Activated CD4-positive, CD25-positive, alpha-beta regulatory T cell treated with anti-CD3 and anti-CD28 coated beads, Interleukin-2, amount 50 U/mL, for 72 hours (primary cell): ENCODE data around the gene DRD2.
"Not testable (repeated sequence)": the region's sequence is repeated elsewhere in the genome, so short reads cannot be mapped to it uniquely, and the experiment has no call there.

ENCODE experiments used
- DNase-seq: peaks from one replicate; pipeline ENCODE4 v3.0.0; 2021

DRD2 gene

DNA sequence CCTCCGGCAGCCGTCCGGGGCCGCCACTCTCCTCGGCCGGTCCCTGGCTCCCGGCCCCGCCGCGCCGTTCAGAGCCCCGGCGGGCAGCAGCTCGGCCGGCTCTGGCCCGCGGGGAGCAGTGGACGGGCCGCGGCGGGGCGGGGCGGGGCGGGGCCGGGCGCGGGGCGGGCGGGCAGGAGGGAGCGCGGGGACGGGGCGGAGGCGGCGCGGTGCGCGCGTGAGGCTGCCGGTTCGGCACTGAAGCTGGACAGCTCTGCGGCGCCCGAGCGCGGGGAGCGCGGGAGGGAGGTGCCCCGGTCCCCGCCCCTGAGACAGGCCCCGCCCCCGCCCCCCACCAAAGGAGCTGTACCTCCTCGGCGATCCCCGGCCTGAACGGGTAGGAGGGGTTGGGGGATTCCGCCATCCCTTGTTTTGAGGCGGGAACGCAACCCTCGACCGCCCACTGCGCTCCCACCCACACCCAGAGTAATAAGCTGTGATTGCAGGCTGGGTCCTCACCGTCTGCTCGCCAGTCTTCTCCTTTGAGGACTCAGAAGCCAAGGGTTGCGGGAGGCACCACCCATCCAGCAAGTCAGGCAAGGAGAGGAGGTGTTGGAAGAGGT is at the start of gene DRD2:
Gene DRD2, minus strand, starts transcription at position 239 of the 602 bp plus-strand sequence. CDS start 50,747 bp downstream, outside the sequence.
- DNase-seq: no peak

DNA sequence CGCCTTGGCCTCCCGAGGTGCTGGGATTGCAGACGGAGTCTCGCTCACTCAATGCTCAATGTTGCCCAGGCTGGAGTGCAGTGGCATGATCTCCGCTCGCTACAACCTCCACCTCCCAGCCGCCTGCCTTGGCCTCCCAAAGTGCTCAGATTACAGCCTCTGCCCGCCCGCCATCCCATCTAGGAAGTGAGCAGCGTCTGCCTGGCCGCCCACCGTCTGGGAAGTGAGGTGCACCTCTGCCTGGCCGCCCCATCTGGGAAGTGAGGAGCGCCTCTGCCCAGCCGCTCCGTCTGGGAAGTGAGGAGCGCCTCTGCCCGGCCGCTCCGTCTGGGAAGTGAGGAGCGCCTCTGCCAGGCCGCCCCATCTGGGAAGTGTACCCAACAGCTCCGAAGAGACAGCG is 48.7 kb upstream of the DRD2 start:
- DNase-seq: not testable (repeated sequence)

DNA sequence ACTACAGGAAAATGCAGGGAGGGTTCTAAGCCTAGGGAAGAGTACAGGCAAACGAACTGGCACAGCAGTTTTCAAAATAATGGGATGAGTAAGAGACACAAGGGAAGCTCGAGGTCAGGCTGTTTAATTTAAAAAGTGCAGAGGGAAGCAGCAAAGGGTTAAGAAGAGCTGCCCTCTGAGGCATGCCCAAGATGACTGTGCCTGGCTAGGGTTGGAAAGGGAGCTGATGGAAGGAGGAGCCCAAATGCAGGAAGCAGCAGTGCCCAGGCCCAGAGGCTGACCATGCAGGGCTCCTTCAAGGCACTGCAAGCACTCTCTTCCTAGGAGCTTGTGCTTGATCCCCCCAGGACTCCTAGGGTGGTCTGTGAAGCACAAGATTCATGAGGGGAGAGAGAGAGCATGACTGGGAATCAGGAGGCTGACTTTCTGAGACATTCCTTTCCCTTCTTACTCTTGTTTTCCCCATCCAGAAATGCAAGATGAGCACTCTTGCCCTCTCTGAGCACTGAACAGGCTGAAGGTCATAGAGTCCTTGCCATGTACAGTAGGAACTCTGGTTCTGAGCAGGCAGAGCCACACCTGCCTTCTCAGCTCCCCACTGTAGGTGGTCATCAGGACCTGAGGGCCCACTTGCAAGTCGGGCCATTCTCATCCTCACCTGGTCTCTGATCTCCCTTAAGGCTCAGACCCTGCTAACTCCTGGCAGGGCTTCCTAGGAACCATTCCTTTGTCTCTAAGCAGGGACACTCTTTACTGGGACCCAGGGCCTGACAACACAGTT is 46.7 kb upstream of the DRD2 start:
- no peak for DNase-seq

DNA sequence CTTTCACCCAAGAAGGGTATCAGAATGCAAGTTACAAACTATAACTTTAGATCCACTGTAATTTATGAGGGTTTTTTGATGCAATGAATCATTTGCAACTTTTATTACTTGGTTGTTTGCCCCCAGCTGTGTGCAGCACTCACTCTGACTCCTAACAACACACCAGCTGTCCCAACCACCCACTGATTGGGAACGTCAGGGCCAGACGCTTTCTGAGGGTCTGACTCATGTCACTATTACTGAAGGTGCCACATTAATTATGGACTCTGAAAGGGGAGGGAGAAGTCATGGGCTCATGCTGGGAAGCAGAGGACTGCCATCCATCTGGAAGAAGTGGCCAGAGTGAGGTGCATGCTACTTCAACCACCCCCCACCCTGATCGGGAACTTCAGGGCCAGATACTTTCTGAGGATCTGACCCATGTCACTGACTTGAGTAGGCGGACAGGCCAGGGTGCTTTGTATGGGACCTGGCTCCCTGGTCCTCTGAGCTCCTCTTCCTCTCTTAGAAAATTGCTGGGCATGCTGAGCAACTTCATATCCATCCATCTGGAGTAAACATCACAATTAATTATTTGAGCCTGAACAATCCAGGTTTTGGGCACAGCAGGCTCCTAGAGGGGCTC is 44.9 kb upstream of the DRD2 start:
- DNase-seq: no peak

DNA sequence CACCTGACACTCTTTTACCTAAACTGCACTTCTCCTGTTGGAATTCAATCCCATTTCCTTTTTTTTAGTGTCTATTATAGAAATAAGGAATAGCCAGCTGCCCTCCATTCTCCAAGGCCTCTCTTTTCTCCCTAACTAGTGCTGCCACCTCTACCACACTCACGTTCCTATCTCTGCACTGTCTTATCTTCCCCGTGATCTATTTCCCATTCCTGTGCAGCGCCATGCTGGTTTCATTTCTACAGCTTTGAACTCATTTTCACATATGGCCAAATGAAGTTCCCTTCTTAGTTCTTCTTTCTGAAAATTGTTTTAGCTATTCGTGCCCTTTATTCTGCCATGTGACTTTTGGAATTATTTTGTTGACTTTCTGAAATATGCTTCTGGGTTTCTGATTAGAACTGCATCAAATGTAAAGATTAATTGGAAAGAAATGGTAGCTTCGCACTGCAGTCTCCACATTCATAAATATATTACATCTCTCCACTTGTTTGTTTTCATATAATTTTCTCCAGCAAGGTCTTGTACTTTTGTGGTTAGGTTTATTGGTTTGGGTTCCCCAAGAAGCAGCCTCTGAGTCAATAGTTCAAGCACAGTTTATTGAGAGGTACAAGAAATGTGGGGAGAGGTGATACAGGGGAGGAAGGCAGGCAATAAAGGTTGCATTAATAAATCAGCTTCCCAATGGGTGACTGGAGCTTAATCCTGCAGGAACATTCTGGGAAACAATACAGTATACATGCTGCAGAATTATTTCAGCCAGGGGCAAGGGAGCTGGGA is 43.7 kb upstream of the DRD2 start:
- no peak for DNase-seq

DNA sequence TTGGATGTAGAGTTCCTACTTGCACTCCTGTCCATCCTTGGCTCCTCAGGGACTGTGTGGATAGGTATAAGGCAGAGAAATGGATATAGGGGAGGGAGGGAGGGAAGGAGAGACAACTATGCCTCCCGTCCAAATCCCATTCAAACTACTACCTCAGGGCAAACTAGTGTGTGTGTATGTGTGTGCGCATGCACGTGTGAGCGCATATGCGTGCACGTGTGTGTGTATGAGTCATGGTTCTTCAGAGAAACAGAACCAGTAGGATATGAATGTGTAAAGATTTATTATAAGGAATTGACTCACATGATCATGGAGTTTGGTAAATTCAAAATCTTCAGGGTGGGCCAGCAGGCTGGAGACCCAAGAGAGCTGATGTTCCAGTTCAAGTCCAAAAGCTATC is 42.2 kb upstream of the DRD2 start:
- no peak for DNase-seq

DNA sequence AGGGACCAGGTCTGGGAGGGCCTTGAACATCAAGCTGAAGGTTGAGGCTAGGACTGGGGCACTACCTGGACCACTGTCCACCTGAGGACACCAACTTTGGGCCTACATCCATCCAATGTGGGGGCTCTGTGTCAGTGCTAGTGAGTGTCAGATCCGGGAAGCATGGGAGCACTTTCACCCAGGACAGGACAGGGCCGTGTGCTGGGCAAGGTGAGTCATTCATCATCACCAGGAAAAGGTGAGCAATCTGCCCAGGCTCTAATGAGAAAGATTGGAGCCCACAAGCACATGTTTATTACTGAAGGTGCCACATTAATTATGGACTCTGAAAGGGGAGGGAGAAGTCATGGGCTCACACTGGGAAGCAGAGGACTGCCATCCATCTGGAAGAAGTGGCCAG is 39.7 kb upstream of the DRD2 start:
- no peak for DNase-seq

DNA sequence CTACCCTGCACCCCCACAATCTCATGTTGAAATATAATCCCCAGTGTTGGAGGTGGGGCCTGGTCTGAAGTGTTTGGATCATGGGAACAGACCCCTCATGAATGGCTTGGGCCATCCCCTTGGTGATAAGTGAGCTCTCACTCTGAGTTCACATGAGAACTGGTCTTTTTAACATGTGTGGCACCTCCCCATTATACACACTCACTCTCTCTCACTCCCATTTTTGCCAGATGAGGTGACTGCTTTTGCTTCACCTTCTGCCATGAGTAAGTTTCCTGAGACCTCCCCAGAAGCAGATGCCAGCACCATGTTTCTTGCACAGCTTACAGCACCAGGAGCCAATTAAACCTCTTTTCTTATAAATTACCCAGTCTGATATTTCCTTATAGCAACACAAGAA is 32.1 kb upstream of the DRD2 start:
- no peak for DNase-seq

DNA sequence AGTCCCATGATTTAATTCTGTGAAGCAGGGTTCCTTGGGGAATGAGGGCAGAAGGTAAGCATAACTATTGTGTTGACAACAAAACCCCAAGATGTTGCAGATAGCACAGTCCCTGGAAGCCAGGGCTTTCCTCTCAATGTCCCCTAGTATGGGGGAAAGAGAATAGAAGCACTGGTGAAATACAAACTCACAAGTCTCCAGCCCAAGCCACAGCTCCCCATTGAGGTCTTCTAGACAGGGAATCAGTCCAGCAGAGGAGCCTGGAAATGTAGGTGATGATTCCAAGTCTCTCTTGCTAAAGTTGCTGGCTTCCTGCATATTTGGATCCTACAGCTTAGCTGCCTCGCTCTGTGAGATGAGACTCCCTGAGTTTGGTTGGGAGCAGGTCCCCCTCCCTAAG is 31.7 kb upstream of the DRD2 start:
- DNase-seq: no peak

DNA sequence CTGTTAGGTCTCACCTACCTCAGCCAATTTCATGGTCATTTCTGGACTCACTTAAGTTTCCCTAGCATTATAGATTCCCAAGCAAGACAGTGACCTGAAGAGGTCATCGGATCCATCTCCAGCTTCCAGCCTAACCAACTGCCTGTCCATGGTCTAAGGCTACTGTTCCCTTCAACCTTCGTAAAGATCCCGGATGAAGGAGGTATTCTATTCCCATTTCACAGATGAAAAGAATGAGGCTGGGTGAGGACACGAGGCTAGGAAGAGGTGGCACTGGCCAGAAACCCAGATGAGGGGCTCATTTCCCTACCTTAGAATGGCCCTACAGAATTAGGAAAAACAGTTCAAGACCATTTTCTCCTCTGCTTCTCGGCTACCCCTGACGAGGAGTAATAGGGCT is 31.3 kb upstream of the DRD2 start:
- DNase-seq: no peak

DNA sequence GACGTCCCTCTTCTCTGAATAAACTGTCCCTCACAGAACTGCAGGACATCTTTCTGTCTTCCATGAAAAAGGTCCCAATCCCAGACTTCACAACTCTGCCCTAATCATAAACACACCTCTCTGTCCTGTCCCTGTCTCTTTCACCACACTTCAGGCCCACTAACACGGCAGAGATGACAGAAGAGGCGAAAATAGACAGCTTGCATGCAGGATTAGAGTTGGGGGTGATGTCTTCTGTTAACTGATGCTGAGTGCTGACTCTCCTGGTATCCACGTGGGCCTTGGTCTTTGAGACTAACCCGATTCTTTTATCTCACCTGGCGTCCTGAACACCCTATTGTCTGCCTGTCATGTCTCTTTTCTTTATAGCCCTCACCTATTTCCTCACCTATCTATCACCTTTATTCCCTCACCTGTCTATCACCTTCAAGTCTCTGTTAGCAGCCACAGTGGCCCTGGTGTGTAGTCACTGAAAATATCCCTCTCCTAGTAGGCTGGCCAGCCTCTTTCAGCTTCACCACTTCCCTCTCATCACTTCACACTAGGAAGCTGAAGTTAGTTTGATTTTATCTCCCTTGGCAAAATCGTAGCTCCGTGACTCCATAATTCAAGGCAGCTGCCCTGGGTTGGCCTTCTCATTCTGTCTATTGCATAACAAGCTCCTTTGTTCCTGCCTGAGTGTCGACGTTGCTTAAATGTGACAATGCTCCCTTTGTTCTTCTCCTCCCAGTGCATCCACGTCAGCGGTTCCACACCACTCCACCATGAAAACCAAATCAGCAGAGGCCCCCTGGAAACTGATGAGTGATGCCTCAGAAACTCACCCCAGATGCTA is 30.6 kb upstream of the DRD2 start:
- DNase-seq: no peak

DNA sequence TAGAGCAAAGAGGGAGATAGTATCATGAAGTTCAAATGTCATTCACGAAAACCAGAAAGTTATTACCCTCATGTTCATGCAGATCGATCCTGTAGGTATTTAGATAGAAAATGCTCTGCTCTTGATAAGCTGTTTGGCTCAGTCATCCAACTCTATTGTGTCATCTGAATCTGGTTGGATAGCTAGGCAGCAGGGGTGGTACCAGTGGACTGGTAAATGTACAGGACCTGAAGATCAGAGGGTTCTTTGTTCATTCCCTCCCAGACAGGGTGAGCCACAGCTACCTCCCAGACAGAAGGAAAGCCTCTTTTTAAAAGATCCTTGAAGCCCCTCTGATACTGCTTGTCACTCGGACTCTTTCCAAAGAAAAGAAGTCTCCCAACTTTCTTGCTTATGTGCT is 29.8 kb upstream of the DRD2 start:
- no peak for DNase-seq

DNA sequence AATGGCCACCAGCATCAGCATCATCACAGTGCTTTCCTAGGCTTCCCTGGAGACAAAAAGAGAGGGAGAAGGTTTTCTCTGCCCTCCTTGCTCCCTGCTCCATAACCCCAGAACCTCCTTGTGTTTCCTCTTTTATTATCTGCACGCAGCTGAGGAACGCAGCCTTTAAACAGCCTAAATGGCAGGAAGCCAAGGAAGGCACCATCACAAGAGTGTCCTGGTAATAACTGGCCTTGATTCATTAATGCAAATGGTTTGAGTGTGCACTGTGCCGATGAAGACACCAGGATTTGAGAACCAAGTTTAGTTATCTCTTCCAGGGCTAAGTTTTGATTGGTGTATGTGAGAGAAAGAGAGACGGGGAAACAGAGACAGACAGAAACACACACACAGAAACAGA is 29.4 kb upstream of the DRD2 start:
- DNase-seq: no peak

DNA sequence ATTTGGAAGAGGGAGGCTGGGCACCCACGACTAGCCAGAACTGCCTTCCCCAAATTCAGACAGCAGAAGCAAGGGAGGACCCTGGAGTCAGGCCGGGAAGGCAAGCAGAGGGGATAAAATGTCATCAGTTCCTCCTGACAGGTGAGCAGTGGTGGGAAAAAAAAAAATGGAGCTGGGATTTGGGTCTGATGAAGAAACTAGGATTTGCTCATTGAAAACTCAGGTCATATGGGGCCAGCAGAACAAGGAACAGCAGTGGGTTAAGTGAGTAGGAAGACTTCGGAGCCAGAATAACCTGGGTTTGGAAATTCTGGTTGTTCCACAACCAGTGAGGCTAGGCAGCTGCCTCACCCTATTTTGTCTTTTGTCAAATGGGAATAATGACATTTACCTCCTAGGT is 28.9 kb upstream of the DRD2 start:
- DNase-seq: no peak

DNA sequence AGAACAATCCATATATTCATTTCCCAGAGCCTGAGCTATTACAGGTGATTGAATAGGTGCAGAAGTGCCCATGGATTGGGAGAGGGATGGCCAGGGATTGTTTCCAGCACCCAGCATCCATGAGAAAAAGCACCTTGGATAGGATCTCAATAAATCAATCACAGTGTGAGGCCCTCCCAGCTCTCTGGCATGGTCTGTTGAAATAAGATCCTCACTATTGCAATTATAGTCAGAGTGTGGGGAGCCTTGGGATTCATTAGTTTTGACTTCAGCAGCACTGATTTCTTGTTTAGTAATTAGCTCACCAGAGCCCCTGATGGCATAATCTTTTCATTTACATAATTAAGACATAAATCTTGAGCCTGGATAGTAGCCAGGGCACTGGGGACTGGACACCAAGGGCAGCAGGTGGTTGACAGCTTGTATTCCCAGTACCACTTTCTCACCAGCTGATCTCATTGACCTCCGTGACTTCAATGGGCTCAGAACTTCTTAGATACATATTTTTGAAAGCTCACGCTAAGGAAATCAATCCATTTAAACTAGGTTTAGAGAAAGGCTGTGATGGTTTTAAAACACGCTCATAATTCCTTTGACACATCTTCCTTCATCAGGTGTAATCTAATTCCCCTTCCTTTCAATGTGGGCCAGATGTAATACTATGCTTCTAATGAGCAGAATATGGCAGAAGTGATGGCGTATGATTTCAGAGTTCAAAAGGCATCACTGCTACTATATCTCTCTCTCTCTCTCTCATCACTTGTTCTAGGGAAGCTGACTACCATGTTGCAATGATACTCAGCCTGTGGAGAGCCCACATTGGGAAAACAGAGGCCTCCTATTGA is 22.1 kb upstream of the DRD2 start:
- no peak for DNase-seq

DNA sequence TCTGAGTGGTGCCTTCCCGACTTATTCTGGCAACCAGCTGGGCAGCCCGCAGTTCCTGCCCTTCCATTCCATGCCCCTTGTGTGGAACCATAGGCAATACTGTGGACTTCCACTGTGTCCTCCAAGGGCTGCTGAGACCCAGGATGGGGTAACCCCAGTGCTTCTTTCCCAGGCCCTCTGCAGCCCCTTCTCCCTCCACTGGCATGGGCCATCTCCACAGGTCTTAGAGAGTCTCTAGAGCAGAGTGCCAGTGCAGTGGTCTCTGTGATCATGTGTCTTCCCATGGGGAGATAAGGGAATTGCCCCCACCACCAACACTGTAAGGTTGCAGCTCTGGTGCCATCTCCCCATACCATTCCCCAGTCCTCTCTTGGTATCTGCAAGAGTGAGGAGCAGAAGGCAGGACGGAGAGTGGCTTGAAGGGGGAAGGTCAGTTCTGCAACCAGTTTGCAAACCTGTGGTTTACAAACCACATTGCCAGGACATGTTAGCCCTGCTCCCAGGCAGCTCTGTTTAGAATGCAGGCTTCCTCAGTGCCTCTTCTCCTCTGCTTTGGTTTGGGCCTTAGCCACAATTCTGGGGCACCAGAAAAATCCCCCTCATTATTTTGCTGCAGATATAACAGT is 20.9 kb upstream of the DRD2 start:
- no peak for DNase-seq

DNA sequence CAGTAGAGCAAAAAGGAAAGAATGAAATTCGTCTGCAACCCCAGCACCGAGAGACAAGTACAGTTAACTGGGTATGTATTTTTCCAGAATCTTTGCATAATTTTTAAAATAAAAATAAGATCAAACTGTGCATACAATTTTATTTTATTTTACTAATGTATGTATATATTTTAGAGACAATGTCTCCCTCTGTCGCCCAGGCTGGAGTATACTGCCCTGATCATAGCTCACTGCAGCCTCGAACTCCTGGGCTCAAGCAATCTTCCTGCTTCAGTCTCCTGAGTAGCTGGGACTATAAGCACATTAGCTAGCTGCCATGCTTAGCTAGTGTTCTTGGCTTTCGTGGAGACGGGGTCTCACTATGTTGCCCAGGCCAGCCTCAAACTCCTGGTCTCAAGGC is 18.8 kb upstream of the DRD2 start:
- DNase-seq: no peak

DNA sequence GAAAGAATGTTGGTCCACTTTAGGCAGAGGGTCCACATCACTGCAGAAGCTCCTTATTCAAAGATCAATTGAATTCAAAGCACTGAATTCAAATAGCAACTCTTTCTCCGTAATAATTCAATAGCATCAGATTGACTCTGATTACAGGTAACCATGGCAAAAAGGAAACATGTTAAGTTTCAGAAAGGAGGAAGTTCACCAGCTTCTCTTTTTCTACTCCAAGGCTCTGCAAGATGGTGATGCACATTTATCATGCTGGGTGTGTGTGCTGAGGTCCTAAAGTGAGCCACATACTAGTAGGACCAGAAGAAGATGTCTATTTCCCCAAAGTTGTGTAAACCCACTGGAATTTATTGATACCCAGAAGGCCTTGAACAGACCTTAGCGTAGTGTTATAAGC is 18.0 kb upstream of the DRD2 start:
- DNase-seq: no peak

DNA sequence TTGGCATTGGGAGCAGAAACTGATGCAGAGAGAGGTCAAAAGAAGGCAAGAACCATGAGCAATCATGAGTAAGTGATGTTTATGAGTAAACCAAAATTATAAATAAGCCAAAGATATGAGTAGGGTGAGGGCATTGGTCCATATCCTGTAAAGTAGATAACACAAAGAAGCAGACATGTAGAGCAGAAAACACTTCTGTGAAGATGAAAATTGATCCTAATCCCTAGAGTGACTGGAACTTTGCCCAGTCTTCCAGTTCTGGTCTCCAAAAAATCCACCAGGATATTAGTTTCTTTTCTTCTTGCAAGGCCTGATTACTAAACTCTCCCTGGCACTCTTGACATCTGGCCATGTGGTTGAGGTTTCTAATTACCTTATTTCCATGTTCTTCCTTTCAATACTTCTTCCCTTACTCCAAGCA is 13.7 kb upstream of the DRD2 start:
- no peak for DNase-seq

DNA sequence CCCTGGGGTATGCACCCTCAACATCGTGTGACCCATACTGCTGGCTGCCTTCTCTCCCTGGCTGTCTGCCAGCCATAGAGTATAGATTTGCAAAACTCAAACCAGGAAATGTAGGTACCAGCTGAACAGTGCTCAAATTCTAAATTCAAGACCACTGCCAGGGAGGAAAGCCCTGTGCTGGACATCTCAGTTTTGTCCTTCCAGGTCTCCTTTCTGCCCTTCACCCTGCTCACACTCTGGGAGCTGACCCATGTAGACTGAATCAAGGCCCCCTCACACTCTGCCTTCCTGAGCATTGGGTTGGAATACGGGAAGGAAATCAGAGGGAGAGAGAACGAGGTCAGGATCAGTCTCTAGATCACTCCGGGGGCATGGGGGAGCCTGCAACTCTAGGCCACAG is 12.4 kb upstream of the DRD2 start:
- DNase-seq: no peak

DNA sequence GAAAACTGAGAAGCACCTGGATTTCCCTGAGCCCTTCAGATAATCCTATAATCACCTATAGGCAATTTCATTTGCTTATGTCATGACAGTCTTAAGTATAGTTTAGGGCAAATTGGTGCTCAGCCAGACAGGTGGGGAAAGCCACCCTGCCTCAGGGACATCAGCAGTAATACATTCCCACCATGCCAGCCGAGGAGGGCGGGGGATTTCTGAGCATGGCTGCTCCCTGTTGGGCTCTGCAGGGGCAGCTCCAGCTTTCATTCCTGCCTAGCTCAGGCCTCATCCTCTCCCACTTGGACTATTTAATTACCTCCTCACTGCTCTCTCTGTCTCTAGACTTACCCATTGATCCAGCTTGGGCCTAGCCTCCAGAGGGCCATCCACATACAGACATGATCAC is 9.0 kb upstream of the DRD2 start:
- no peak for DNase-seq
